Left ventricle myocardium inferior (tissue), 1 donor: ENCODE data around the gene INHBB. TPM values are rescaled to one million over a fixed set of nuclear protein-coding genes. Genes with fewer than 3 reads are reported as not detected.

Experiments
- DNase-seq: peaks from one replicate; pipeline ENCODE4 v3.0.0-alpha.2; 2020
- H3K27ac ChIP-seq: fragments of 200-600 bp; replicated peaks from 2 replicates; pipeline ENCODE4 v1.8.0; 2021
- H3K27me3 ChIP-seq: fragments of 200-600 bp; 2 replicates; pipeline ENCODE4 v1.8.0; 2021; ENCODE audit warnings: low read depth
- H3K36me3 ChIP-seq: fragments of 200-600 bp; 2 replicates; pipeline ENCODE4 v1.8.0; 2021
- H3K4me1 ChIP-seq: fragments of 200-600 bp; 2 replicates; pipeline ENCODE4 v1.8.0; 2021
- H3K4me3 ChIP-seq: fragments of 200-600 bp; 2 replicates; pipeline ENCODE4 v1.8.0; 2021; ENCODE audit warnings: mild to moderate bottlenecking, moderate library complexity
- H3K9me3 ChIP-seq: fragments of 200-600 bp; replicated peaks from 2 replicates; pipeline ENCODE4 v1.8.0; 2021
- CTCF ChIP-seq: fragments of 200-600 bp; IDR thresholded peaks from 2 replicates; pipeline ENCODE4 v1.8.0; 2021; ENCODE audit warnings: antibody characterized with exemption, mild to moderate bottlenecking, borderline replicate concordance
- intact Hi-C: fragments of 100-400 bp; cut with micrococcal nuclease; formaldehyde crosslinking; loops from one replicate; pipeline ENCODE4 v1.11.0; 2022
- total RNA-seq: library from RNA; stranded (reverse); fragmentation: NEBNext Ultra II Directional; extraction: Animal tissue kit (Norgen Biotek cat#: 25700); gene quantifications from one replicate; pipeline ENCODE4 v1.2.1, GENCODE V29; 2021
- donor health status: DM: no; HTN: yes; CAD: no; lungs with severe emphysema.

INHBB gene
- total RNA-seq, 1 donor from 2014 or later = 3.2 TPM

- Histone ChIP-seq H3K4me1 (peaks cover 3% of the 10 kb centered on the region), H3K27me3 (peaks cover 32% of the 10 kb centered on the region), H3K4me3 (no peak overlapping the region), H3K9me3 (no peaks in the 10 kb centered on the region), H3K27ac (no peak overlapping the region), H3K36me3 (no peaks in the 10 kb centered on the region)
- no peak for TF ChIP-seq CTCF
- no peak for DNase-seq
- intact Hi-C loops = no loop called here
These were observed 9.2 kb downstream of the INHBB start for GRCh38 chr2:120354935-120355779.

GRCh38 chr2:120355780-120356266 lies 9.9 kb downstream of the INHBB start:
- Histone ChIP-seq H3K27ac (no peak overlapping the region), H3K4me3 (no peak overlapping the region), H3K9me3 (no peaks in the 10 kb centered on the region), H3K27me3 (peaks cover 26% of the 10 kb centered on the region), H3K36me3 (no peaks in the 10 kb centered on the region), H3K4me1 (peaks cover 9% of the 10 kb centered on the region)
- no peak for TF ChIP-seq CTCF
- intact Hi-C loops = no loop called here
- no peak for DNase-seq

- TF ChIP-seq CTCF = no peak
- intact Hi-C loops = no loop called here
- no peak for DNase-seq
These were observed 11.8 kb downstream of the INHBB start for GRCh38 chr2:120357768-120358167.

GRCh38 chr2:120358734-120359465 lies 13.0 kb downstream of the INHBB start:
- TF ChIP-seq CTCF = no peak
- peaks cover 23% of the 10 kb centered on the region for H3K27me3 ChIP-seq
- H3K9me3 ChIP-seq = no peaks in the 10 kb centered on the region
- no peak overlapping the region for H3K27ac ChIP-seq
- intact Hi-C loops = no loop called here
- peaks cover 14% of the 10 kb centered on the region for H3K4me1 ChIP-seq
- no peak overlapping the region for H3K4me3 ChIP-seq
- no peak for DNase-seq
- no peaks in the 10 kb centered on the region for H3K36me3 ChIP-seq

More at GRCh38 chr2:120357768-120358167, 11.8 kb downstream of the INHBB start:
- no peak overlapping the region for H3K27ac ChIP-seq
- no peak overlapping the region for H3K4me3 ChIP-seq
- H3K36me3 ChIP-seq = no peaks in the 10 kb centered on the region
- H3K27me3 ChIP-seq = peaks cover 23% of the 10 kb centered on the region
- peaks cover 14% of the 10 kb centered on the region for H3K4me1 ChIP-seq
- H3K9me3 ChIP-seq = no peaks in the 10 kb centered on the region

GRCh38 chr2:120360307-120360855 lies 14.4 kb downstream of the INHBB start:
- TF ChIP-seq CTCF = no peak
- intact Hi-C loops = no loop called here
- peaks cover 14% of the 10 kb centered on the region for H3K4me1 ChIP-seq
- H3K27ac ChIP-seq = no peak overlapping the region
- no peaks in the 10 kb centered on the region for H3K36me3 ChIP-seq
- no peaks in the 10 kb centered on the region for H3K9me3 ChIP-seq
- H3K27me3 ChIP-seq = peaks cover 19% of the 10 kb centered on the region
- no peak for DNase-seq
- no peak overlapping the region for H3K4me3 ChIP-seq
